ENCODE measurements around the gene WNT3A. TPM values are rescaled to one million over a fixed set of nuclear protein-coding genes. Genes with fewer than 3 reads are reported as not detected.

WNT3A gene
- total RNA-seq, 3 donors from 2014 or later: 0.29 TPM; not detected in 2

DNA sequence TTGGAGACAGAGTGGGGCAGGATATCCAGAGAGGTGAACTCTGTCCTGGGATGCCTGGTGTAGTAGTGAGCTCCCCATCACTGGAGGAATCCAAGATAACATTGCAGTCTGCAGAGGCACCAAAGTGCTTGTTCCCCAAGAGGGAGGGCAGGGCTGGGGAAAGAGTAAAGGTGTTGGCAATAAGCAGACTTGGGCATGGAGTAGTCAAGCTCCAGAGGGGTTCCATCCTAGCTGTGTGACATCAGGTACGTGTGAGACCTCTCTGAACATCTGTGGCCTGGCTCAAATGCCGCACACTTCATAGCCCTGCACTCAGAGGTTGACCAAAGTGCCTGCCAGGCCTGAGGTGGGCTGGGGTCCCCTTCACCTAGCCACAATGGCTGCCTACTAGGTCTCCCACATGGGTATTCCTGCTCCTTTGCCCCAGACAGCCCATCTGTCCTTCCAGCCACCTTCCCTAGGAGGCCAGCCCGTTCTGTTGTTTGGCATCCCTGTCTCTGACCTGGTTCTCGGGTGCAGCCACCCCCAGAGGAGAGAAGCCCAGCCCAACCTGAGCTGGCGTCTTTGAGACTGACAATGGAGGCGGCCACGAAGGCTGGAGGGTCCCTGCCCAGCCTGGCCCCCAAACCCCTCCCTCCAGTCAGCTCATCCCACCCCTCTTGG is 72.9 kb downstream of the WNT3A start:
- peak in 1 of 2 donors; percentile 44 for DNase-seq (ENCODE audit: low spot score in 2 of 2)
- TF ChIP-seq, protein P1, sequence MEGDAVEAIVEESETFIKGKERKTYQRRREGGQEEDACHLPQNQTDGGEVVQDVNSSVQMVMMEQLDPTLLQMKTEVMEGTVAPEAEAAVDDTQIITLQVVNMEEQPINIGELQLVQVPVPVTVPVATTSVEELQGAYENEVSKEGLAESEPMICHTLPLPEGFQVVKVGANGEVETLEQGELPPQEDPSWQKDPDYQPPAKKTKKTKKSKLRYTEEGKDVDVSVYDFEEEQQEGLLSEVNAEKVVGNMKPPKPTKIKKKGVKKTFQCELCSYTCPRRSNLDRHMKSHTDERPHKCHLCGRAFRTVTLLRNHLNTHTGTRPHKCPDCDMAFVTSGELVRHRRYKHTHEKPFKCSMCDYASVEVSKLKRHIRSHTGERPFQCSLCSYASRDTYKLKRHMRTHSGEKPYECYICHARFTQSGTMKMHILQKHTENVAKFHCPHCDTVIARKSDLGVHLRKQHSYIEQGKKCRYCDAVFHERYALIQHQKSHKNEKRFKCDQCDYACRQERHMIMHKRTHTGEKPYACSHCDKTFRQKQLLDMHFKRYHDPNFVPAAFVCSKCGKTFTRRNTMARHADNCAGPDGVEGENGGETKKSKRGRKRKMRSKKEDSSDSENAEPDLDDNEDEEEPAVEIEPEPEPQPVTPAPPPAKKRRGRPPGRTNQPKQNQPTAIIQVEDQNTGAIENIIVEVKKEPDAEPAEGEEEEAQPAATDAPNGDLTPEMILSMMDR (IDR thresholded peaks at IDR 0.05): no peak
- TF ChIP-seq POLR2AphosphoS5 (IDR thresholded peaks at IDR 0.05): no peak
- no peak for TF ChIP-seq POLR2A (IDR thresholded peaks at IDR 0.05)
- H3K27ac ChIP-seq: no peak overlapping the region
- no peaks in the 10 kb centered on the region for H3K36me3 ChIP-seq
- H3K9me3 ChIP-seq: no peaks in the 10 kb centered on the region
- H3K4me3 ChIP-seq: no peak overlapping the region
- no peaks in the 10 kb centered on the region for H3K27me3 ChIP-seq
- intact Hi-C loops (cut with DNase I; ENCODE audit: low total_unique reads): loop anchor here (2.0 to 10.0 kb wide), 2 partner anchors 33 to 195 kb away; no protein-coding TSS in a partner anchor
- H3K4me1 ChIP-seq: peaks cover 3 to 10% of the 10 kb centered on the region in 2 donors

DNA sequence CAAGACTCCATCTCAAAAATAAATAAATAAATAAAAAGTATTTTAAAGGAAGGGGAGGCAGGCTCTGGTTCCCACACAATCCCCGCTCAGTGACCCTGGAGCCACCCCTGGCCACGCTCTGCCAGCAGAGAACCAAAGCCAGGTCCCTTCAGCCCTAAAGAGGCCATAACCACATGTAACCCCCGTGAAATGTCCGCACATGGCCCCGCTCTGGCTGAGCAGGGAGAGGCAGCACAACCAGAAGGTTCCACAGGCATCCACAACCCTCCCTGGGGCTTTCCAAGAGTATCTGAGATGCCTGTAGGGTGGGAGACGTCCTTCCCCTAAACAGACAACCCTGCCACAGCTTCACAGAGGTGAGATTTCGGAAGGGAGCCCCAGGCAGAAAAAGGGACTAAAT is 74.3 kb downstream of the WNT3A start:
- peak in 1 of 2 donors; percentile 34 for DNase-seq (ENCODE audit: low spot score in 2 of 2)
- intact Hi-C loops (cut with DNase I; ENCODE audit: low total_unique reads): loop anchor here (10.0 kb wide), 1 partner anchor 194 kb away; no protein-coding TSS in a partner anchor
- no peaks in the 10 kb centered on the region for H3K36me3 ChIP-seq
- no peaks in the 10 kb centered on the region for H3K9me3 ChIP-seq
- no peaks in the 10 kb centered on the region for H3K27me3 ChIP-seq
- H3K4me1 ChIP-seq: peaks cover 5 to 22% of the 10 kb centered on the region in 2 donors
- H3K27ac ChIP-seq: peak overlapping the region in 1 of 2 donors; percentile 98
- H3K4me3 ChIP-seq: peak overlapping the region; percentile 79 to 100 (median 100)
- TF ChIP-seq, protein P1 (IDR thresholded peaks at IDR 0.05): no peak
- TF ChIP-seq POLR2A (IDR thresholded peaks at IDR 0.05) (no peak), POLR2AphosphoS5 (IDR thresholded peaks at IDR 0.05) (no peak)

DNA sequence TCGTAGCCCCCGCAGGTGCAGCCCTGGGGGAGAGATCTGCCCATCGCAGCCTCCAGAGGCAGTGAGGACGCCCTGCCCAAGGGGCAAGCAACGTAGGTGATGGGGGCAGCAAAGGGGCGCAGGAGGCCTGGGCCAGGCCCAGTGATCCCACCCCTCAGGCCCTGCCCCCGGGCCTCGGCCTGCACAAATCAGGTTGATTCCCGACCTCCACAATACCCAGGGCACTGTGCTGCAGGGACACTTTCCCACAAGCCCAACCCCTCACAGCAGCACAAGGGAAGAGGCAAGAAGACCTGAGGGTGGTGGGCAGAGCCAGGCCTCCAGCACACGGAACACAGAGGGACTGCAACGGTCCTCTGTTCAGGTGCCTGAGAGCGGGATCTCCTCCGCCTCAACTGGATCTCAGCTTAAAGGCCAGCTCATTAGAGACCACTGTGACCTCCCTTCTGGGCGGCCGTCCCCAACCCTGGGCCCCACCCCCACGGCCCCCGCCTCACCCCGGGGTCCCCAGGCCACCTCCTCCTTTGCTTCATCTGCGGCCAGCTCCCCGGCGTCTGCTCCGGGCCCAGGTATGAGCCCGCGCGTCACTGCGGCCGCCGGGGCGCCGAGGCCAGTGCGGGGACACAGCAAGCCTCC is 74.9 kb downstream of the WNT3A start:
- H3K4me1 ChIP-seq: peaks cover 7 to 23% of the 10 kb centered on the region in 2 donors
- intact Hi-C loops (cut with DNase I; ENCODE audit: low total_unique reads): loop anchor here (10.0 kb wide), 1 partner anchor 193 kb away; no protein-coding TSS in a partner anchor

DNA sequence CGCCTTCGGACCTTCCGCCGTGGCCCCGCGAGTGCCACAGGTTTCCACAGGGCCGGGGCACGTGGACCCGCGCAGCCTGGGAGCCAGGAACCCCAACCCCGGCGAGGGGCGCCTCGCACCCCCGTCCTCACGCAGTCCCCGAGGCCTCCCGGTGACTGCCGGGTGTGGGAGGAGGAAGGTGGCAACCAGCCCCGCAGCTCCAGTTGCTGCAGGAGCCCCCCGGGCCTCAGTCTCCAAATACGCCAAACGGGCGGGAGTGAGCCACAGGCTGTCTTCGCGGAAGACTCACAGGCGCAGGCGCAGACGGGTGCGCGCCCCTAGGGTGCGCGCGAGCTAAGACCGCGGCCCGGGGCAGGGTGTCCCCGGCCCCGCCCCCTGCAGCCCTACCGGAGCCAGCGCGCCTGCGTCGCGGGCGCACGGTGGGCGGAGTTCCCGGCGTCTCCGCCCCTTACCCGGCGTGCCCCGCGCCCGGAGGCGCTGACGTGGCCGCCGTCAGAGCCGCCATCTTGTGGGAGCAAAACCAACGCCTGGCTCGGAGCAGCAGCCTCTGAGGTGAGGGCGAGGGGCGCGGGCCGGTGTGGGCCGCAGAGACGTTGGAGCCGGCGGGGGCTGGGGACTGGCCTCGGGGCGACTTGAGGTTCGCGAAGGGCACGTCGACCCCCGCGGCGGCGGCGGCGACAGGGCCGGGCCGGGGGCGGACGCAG is 75.6 kb downstream of the WNT3A start, which contains the start of gene ARF1:
Gene ARF1, plus strand, starts transcription at position 495 of the 704 bp plus-strand sequence. CDS start 14,407 bp downstream, outside the sequence.
- DNase-seq (ENCODE audit: low spot score in 2 of 2): peak; percentile 85 to 87
- Histone ChIP-seq H3K4me3 (peak within 1 kb of the TSS; percentile 79 to 100 (median 100)), H3K27me3 (no peaks in the 10 kb centered on the region), H3K36me3 (no peaks in the 10 kb centered on the region), H3K9me3 (no peaks in the 10 kb centered on the region), H3K27ac (peak within 1 kb of the TSS; percentile 98 to 100), H3K4me1 (peaks cover 12 to 30% of the 10 kb centered on the region in 2 donors)
- intact Hi-C loops (cut with DNase I; ENCODE audit: low total_unique reads): loop anchor here (10.0 kb wide), 1 partner anchor 192 kb away; no protein-coding TSS in a partner anchor
- TF ChIP-seq POLR2A (IDR thresholded peaks at IDR 0.05) (no peak), POLR2AphosphoS5 (IDR thresholded peaks at IDR 0.05) (peak; percentile 63 to 99 (median 85))
- TF ChIP-seq, protein P1 (IDR thresholded peaks at IDR 0.05): peak in 1 of 3 donors; percentile 11

More for the DNA sequence above, 74.9 kb downstream of the WNT3A start:
- peak overlapping the region; percentile 79 to 100 (median 100) for H3K4me3 ChIP-seq
- TF ChIP-seq, protein P1 (IDR thresholded peaks at IDR 0.05): no peak
- TF ChIP-seq POLR2AphosphoS5 (IDR thresholded peaks at IDR 0.05) (no peak), POLR2A (IDR thresholded peaks at IDR 0.05) (no peak)
- no peaks in the 10 kb centered on the region for H3K36me3 ChIP-seq
- DNase-seq (ENCODE audit: low spot score in 2 of 2): no peak
- H3K27ac ChIP-seq: peak overlapping the region; percentile 98 to 100
- H3K9me3 ChIP-seq: no peaks in the 10 kb centered on the region
- no peaks in the 10 kb centered on the region for H3K27me3 ChIP-seq

Measured in breast epithelium (tissue), 4 donors.